GM21619 (cell line): Measurements from ENCODE around the gene SAMD1.

Experiments used
- ATAC-seq: cut with Tn5 transposase; IDR thresholded peaks from one replicate; pipeline ENCODE4 v1.9.1; 2021; ENCODE audit not compliant: unreplicated experiment

The SAMD1 gene

GRCh38 chr19:14090509-14091080 lies at the start of gene SAMD1:
SAMD1 (minus strand) TSS chr19:14090751.
- ATAC-seq, result peak; percentile 41

- ATAC-seq, result no peak
Observed at GRCh38 chr19:14139944-14140343, 49.4 kb upstream of the SAMD1 start.

DNA sequence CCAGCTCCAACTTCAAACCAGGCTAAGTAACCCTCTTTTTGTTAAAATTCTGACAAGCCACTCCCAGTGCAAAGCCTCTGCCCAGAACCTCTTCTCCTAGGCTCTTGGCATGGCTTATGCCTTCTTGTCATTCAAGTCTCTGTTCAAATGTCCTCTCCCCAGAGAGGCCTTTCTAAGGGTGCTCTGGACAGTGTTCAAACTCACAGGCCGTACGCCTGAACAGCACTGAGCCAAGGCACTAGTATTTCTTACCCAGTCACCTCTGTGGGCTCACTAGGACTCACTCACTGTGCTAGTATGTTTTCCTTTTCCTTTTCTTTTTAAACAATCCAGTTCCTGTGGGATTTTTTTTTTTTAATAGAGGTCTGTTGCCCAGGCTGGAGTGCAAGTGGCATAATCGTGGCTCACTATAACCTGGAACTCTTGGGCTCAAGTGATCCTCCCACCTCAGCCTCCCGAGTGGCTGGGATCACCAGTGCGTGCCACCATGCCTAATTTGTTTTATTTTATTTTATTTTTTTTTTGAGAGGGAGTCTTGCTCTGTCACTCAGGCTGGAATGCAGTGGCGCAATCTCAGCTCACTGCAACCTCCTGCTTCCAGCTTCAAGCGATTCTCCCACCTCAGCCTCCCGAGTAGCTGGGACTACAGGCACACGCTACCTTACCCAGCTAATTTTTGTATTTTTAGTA lies 48.2 kb upstream of the SAMD1 start:
- no peak for ATAC-seq

DNA sequence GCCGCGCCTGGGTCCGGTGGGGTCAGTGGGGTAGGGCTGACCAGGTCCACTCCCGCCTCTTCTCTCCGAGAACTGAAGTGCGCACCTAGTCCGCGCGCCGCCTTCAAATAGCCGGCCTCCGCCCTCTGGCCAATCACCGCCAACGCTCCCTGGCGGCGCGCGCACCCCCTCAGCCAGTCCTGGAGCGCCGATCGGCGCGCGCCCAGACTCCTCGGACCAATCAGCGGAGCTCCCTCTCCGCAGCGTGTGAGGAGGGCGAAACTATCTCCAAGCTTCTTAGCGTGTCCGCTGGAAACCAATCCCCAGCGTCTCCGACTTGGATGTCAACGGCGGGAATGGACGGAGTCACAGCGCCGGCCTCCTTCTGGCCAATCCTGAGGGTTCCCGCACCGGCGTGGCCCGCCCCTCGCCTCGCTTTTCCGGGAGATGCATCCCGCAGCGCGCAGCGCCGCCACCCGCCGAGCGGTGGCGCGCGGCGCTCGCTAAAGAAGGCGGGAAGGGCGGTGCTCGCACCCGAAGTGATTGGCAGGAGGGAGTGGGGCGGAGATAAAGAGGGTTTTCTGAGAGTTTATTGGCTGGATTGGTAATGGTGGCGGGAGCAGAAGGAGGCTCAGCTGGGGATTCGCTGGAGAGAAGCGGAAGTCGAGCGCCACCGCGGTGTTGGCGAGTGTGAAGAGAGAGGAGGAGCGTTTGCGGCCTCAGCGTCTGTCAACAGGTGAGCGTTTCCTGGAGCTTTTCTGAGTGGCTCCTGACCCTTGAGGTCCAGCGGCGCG lies 46.1 kb upstream of the SAMD1 start, which contains the start of gene ASF1B:
Gene ASF1B (minus strand): TSS at position 81 of the 773 bp plus-strand sequence. CDS start 133 bp downstream, outside the sequence.
- ATAC-seq, result peak; percentile 78

DNA sequence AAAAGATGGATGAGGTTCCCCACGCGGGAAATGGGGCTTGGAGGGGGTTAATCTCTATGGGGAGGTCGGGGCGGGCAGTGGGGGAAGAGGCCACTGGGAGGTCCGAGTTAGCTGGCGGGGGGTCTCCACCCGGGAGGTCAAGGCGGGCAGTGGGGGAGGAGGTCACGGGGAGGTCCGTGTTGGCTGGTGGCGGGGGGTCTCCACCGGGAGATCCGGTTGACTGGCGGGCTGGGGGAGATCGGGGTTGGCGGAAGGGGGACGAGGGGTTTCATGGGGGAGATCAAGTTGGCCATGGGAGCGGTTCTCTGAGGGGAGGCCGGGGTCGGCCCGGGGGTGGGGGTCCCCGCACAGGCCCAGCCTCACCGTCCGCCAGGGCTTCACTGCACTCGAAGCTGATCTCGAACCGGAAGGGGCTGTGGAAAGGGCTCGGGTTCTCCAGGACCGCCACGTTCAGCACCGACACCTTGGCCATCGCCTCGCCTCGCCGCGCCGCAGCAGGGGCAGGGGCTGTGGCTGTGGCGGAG lies 45.5 kb upstream of the SAMD1 start:
- peak; percentile 1 for ATAC-seq

- no peak for ATAC-seq
Observed at GRCh38 chr19:14135355-14135754, 44.8 kb upstream of the SAMD1 start.

- ATAC-seq, result no peak
Observed at GRCh38 chr19:14127929-14128509, 37.5 kb upstream of the SAMD1 start.

DNA sequence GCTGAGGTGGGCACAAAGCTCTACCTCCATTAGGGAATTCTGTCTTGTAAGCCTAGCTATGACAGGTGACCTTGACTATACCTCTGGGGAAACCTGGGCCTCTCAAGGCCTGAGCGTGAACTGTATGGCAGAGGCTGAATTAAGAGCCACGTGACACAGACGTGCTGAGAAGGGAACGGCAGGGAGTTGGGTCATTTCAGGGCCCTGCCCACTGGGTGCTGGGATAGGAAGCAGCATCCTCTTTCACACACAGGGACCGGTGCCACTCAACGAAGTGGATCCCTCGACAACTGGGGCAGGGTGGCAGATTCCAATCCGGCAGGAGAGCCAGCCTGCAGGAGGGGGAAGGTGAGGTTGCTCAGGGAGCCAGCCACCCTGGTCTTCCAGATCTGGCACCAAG lies 36.6 kb upstream of the SAMD1 start:
- ATAC-seq, result no peak

DNA sequence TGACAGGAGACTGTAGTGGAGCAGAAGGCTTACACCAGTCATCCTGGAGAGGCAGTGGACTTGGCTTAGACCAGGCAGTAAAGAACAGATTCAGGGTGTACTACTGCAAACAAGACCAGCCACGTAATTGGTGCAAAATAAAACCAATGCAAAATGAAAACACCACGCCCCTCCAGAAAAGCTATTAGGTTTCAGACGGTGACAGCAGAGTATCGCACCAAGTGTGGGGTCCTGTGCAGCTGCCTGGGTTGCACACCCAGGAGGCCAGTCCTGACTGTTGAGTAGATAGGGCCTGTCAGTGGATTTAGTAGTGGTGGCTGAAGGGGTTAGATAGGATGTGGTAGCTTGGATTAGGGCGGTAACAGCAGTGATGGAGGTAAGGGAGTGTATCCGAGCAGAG lies 32.4 kb upstream of the SAMD1 start:
- ATAC-seq, result no peak

DNA sequence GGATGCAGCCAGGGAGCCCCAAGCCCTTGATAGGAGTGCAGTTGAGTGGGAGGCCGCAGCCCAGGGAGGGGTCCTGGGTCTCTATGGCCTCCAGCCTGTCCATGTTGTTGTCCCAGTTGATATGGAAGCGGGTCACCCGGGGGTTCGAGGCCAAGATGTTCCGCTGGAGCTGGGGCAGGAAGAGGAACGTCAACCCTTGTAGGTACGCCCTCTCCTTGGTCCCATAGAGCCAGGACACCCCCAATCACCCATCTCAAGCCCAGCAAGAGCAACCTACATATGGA lies 29.9 kb upstream of the SAMD1 start:
- no peak for ATAC-seq

GRCh38 chr19:14119644-14120496 lies 29.3 kb upstream of the SAMD1 start:
- ATAC-seq, result no peak

DNA sequence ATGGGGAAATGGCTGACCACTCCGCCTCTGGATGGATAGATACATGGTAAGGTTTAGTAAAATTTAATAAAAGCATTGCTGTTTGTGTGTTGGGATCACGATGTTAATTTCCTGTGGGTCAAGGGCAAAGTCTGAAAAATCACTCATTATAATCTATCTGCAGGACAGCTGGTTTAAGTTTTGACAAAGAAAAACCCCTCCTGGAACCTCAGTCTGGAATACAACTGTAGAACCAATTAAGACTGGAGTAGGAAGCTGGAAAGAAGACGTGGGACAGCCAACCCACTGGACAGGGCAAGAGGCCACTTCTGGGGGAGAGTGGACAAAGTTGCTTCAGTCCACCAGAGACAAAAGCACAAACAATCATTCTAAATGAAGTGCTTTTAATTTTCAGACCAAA lies 28.6 kb upstream of the SAMD1 start:
- no peak for ATAC-seq

- no peak for ATAC-seq
Observed at GRCh38 chr19:14118165-14119051, 27.9 kb upstream of the SAMD1 start.

DNA sequence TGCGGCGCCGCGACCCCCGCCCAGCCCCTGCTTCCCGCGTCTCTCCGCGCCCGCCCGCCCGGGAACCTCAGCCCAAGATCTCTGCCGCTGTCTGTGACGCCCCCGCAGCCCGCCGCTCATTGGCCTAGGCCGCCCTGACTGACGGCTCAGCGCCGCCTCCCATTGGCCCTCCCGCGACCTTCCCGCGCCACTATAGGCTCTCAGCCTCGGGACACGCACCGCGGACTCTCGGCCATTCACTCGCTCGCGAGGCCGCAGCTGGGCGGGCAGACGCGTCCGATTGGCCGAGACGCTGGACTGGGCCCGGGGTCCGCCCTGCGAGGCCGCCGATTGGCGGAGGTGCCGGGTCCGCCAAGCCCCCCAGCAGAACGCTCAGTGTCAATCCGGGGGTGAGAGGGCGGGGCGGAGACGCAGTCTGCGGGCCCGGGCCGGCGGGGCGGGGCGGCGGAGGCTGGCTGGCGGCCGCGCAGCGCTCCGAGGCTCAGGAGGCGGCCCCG lies 27.2 kb upstream of the SAMD1 start, which contains the start of gene PRKACA:
Gene PRKACA (minus strand): TSS at position 95 of the 497 bp plus-strand sequence. CDS start 215 bp downstream, outside the sequence.
- peak; percentile 86 for ATAC-seq

DNA sequence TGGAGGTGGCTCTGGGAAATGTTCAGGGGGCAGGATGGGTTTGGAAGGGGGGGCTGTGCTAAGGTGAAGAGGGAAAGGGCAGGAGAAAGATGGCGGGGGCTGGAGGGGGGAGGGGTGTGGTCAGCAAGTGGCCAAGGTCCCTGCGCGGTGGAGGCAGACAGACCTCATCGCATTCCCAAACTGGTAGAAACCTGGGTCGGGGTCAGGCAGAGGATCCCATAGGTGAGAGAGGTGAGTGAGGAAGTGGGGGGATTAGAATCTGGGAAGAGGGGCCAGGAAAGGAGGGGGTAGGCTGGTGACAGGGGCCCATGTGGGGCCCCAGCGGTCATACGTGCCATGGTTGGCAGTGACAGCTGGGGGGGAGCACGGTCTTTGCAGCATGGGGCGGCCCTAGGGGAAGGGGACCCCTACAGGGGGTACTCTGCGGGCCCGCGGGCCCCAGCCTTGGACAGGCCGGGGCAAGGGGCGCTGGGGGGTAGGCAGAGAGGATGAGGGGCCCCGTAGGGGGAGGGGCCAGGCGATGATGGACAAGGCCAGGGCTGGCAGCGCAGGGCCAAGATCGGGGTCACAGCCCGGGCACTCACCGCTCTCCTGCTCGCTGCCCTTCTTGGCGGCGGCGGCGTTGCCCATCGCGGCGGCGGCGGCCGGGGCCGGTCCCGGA lies 26.5 kb upstream of the SAMD1 start:
- ATAC-seq, result peak; percentile 4

DNA sequence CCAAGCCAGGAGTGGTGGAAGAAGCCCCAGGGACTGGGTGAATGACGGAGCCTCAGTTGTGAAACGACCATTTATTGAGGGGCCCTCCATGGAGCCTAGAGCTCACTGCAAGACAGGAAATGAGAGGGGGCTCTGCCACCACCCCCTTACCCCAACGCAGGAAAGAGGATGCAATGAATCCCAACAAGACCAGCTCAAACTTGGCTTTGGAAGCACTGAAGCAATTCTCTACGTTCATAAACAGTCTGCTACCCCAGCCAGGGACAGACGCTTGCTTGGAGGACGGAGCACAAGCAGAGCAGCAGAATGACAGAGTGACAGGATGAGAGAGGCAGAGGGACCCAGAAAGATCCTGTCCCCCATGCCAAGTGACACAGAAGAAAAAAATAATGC lies 26.0 kb upstream of the SAMD1 start:
- no peak for ATAC-seq

- no peak for ATAC-seq
Observed at GRCh38 chr19:14115756-14116155, 25.2 kb upstream of the SAMD1 start.

DNA sequence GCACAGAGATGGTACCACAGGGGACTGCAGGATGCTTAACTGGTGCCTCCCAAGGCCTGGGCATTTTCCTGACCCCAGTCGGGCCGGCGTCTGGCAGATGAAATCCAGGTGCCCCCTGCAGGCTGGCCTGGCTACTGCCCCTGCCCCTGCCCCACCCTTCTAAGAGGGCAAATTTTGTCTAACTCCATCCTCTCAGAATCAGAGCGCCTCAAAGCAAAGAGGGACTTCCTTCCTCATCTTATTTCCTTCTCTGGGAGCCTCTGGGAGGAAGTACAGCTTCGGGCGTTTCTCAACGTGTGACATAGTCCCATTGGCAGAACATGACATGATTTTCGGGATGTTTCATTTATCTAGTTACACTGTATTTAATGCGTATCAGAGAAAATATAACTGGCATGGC lies 24.3 kb upstream of the SAMD1 start:
- no peak for ATAC-seq

GRCh38 chr19:14114439-14114838 lies 23.9 kb upstream of the SAMD1 start:
- ATAC-seq, result no peak
